ENCODE data around the gene MAML1. TPM values are rescaled to one million over a fixed set of nuclear protein-coding genes. Genes with fewer than 3 reads are reported as not detected.

Gene MAML1
- total RNA-seq, 4 donors from 2014 or later = 31.8 to 51.3 (median 36.8) TPM

DNA sequence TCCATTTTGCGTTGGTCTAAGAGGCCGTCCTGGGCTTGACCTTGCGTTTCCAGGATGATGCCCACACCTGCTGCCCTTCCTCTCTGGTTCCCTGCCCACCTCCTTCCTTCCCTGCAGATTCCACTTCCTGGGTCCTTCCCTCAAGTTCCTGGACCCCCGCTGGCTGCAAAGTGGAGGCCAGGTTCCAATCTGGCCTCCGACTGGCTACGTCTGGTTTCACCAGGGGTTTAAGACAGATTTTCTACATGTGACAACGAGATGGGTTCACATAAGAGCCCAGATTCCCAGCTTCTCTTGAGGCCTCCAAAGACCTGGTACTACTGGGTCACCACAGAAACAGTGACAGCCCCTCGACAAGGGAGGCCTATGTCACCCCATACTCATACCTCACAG, 71.9 kb downstream of the MAML1 start:
- TF ChIP-seq EP300 (IDR thresholded peaks at IDR 0.05) = no peak
- TF ChIP-seq, protein P1, sequence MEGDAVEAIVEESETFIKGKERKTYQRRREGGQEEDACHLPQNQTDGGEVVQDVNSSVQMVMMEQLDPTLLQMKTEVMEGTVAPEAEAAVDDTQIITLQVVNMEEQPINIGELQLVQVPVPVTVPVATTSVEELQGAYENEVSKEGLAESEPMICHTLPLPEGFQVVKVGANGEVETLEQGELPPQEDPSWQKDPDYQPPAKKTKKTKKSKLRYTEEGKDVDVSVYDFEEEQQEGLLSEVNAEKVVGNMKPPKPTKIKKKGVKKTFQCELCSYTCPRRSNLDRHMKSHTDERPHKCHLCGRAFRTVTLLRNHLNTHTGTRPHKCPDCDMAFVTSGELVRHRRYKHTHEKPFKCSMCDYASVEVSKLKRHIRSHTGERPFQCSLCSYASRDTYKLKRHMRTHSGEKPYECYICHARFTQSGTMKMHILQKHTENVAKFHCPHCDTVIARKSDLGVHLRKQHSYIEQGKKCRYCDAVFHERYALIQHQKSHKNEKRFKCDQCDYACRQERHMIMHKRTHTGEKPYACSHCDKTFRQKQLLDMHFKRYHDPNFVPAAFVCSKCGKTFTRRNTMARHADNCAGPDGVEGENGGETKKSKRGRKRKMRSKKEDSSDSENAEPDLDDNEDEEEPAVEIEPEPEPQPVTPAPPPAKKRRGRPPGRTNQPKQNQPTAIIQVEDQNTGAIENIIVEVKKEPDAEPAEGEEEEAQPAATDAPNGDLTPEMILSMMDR (IDR thresholded peaks at IDR 0.05) = no peak
- TF ChIP-seq POLR2A (IDR thresholded peaks at IDR 0.05) = no peak
- no peak for TF ChIP-seq POLR2AphosphoS5 (IDR thresholded peaks at IDR 0.05)
- Histone ChIP-seq H3K9me3 (no peaks in the 10 kb centered on the region), H3K4me3 (peak overlapping the region in 1 of 2 donors; percentile 94), H3K27me3 (no peaks in the 10 kb centered on the region), H3K4me1 (peaks cover 0 to 64% (median 47%) of the 10 kb centered on the region in 3 donors), H3K36me3 (peaks cover 0 to 25% of the 10 kb centered on the region in 2 donors), H3K27ac (peak overlapping the region in 1 of 4 donors; percentile 97)
- no peak for ATAC-seq
- 69% methylated on average over 6 of the region's 8 CpGs; no CpG with 5 or more reads in 1 of the 2 donors for WGBS, 2 donors (ENCODE audit: low coverage in 1 of 2)

DNA sequence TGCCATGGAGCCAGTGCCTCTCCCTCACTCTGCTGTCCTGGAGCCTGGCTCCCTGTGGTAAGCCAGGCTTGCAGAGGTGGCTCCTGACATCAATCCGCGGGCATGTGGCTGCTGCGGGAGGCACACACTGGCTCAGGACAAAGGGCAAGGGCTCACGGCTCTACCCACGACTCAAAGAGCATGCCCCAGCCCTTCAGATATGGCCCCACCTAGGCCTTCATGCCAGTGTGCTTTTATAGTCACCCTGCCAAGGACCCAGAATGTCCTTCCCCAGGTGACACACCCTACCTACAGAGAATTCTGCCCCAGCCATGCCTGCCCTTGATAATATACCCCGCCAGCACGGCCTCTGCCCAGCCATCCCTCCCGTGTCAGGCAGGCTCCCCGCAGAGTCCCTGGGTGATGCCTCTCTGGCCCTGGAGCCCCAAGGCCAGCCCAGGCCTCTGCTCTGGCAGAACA, 72.5 kb downstream of the MAML1 start:
- no peak for ATAC-seq
- peak overlapping the region; percentile 73 to 94 for H3K4me3 ChIP-seq
- H3K36me3 ChIP-seq = peaks cover 0 to 19% of the 10 kb centered on the region in 2 donors
- TF ChIP-seq EP300 (IDR thresholded peaks at IDR 0.05) (no peak), POLR2AphosphoS5 (IDR thresholded peaks at IDR 0.05) (no peak), POLR2A (IDR thresholded peaks at IDR 0.05) (no peak)
- TF ChIP-seq, protein P1 (IDR thresholded peaks at IDR 0.05) = no peak
- H3K27ac ChIP-seq = peak overlapping the region; percentile 86 to 99 (median 96)
- H3K4me1 ChIP-seq = peaks cover 0 to 64% (median 47%) of the 10 kb centered on the region in 3 donors
- WGBS, 2 donors (ENCODE audit: low coverage in 1 of 2) = 50% methylated on average over 2 of the region's 9 CpGs; no CpG with 5 or more reads in 1 of the 2 donors
- H3K27me3 ChIP-seq = no peaks in the 10 kb centered on the region
- H3K9me3 ChIP-seq = no peaks in the 10 kb centered on the region

DNA sequence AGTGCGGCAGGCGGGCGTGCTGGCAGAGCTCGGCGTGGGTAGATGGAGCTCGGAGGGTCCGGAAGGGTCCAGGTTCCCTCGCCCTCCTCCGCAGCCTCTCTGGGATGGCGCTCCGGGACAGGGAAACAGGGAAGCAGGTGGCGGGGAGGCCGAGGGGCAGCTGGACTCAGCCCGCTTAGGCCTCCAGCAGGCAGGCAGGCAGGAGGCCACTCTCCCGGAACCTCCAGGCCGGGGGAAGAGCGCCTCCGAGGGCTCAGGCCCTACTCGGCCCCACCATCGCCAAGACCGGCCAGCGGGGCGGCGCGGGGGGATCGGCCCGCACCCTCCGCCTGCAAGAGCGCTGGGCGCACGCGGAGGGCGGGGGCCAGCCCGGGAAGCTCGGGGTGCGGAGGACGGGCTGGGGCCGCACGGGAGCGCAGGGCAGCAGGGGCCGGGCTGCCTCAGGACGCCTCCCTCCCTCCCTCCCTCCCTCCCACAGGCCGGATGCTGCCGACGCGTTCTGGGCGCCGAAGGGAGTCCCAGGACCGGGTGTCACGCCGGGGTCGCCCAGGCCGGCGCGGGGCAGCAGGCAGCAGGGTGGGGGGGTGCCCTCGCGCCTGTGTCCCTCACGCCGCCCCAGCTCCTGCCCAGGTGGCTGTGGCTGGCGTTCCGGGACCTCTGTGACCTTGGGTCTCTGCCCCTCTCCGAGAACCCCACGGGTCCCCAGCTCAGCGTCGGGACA, 73.1 kb downstream of the MAML1 start:
- peak overlapping the region; percentile 73 to 94 for H3K4me3 ChIP-seq

DNA sequence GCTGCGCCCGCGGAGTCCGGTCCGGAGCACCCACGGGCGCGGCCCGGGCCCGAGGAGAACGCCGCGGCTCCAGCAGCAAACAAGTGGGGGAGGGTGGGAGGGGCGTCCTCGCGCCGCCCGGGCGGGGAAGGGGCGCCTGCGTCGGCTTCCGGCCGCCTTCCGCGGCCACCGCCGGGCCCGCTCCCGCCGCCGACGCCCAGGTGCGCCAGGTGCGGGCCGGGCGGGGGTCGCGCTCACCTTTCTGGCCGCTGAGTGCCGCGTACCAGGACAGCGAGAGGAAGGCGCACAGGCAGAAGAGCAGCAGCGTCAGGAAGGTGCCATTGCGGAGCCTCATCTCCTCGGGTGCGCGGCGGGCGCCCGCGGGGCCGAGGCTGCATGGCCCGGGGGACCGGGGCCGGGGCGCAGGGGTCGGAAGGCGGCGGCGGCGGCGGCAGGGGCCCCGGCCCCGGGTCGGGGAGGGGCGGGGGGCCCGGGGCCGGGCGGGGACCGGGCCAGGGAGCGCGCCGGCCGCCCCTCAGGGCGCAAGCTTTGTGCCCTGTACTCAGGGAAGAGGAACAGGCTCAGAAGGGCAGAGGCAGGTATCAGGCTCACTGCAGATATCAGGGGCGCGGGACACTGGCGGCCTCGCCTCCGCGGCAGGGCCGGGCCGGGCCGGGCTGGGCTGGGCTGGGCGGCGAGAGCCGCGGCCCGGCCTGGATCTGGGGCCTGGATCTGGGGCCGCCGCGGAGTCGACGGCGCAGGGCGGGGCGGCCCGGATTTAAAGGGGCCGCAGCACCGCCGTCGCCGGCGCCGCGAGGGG, 73.8 kb downstream of the MAML1 start, which contains the start of gene MGAT4B:
TSS of gene MGAT4B (minus strand) at position 617 of the 799 bp plus-strand sequence. CDS start at position 334, 283 bp downstream.
- Histone ChIP-seq H3K27me3 (no peaks in the 10 kb centered on the region), H3K4me3 (peak within 1 kb of the TSS; percentile 73 to 94), H3K9me3 (no peaks in the 10 kb centered on the region), H3K27ac (peak within 1 kb of the TSS; percentile 86 to 99 (median 96)), H3K36me3 (peaks cover 0 to 6% of the 10 kb centered on the region in 2 donors), H3K4me1 (peaks cover 0 to 57% (median 45%) of the 10 kb centered on the region in 3 donors)
- WGBS, 2 donors (ENCODE audit: low coverage in 1 of 2) = no CpG with 5 or more reads among the region's 108 CpGs
- TF ChIP-seq EP300 (IDR thresholded peaks at IDR 0.05) = no peak
- TF ChIP-seq, protein P1 (IDR thresholded peaks at IDR 0.05) = no peak
- TF ChIP-seq POLR2AphosphoS5 (IDR thresholded peaks at IDR 0.05) = peak; percentile 46
- TF ChIP-seq POLR2A (IDR thresholded peaks at IDR 0.05) = peak; percentile 28 to 48
- ATAC-seq = peak; percentile 93

More for the DNA sequence above, 73.1 kb downstream of the MAML1 start:
- H3K9me3 ChIP-seq = no peaks in the 10 kb centered on the region
- 0% methylated on average over 2 of the region's 65 CpGs; no CpG with 5 or more reads in 1 of the 2 donors for WGBS, 2 donors (ENCODE audit: low coverage in 1 of 2)
- peak overlapping the region; percentile 86 to 99 (median 96) for H3K27ac ChIP-seq
- TF ChIP-seq, protein P1 (IDR thresholded peaks at IDR 0.05) = peak in 1 of 4 experiments; percentile 17
- TF ChIP-seq POLR2A (IDR thresholded peaks at IDR 0.05) (peak in 1 of 2 donors; percentile 21), POLR2AphosphoS5 (IDR thresholded peaks at IDR 0.05) (no peak), EP300 (IDR thresholded peaks at IDR 0.05) (no peak)
- H3K27me3 ChIP-seq = no peaks in the 10 kb centered on the region
- ATAC-seq = peak; percentile 41
- H3K36me3 ChIP-seq = peaks cover 0 to 13% of the 10 kb centered on the region in 2 donors
- H3K4me1 ChIP-seq = peaks cover 0 to 64% (median 47%) of the 10 kb centered on the region in 3 donors

All from gastroesophageal sphincter (tissue), 4 donors.